ENCODE measurements around the gene SYS1. TPM values are rescaled to one million over a fixed set of nuclear protein-coding genes. Genes with fewer than 3 reads are reported as not detected.

The SYS1 gene
- total RNA-seq, result 10 to 100 TPM; 16.2 to 21.3 TPM

DNA sequence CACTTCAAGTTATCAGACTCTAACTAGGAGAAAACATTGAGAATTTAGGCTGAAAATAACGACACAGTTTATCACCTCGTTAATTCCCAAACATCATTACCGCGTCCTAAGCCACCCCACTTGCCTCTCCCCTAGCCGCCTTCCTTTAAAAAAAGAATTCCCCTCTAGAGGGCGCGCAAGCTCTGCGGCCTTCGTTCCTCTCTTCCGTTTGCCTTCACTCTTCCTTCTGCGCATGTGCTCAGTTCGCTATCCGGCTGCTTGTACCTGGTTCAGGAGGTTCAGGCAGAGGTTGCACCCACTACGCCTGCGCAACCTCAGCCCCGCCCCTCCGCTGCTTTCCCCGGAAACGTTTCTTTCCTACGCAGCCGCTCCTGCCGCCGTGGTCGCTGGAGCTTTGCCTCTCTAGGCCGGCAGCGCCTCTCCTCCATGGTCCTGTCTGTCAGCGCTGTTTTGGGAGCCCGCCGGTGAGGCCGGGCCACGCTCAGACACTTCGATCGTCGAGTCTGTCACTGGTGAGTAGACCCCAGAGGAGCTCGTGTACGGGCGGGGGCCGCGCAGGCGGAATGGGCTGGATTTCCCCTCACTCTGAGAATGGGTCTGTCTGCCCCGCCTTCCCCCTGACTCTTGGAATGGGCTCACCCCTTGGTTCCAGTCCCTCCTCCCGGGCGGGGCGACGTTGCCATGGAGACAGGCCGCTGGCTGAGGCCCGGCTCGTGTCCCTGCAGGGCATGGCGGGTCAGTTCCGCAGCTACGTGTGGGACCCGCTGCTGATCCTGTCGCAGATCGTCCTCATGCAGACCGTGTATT, at the start of gene SYS1:
TSS of gene SYS1 (plus strand) at position 353 of the 807 bp plus-strand sequence. CDS start at position 729, 376 bp downstream.

DNA sequence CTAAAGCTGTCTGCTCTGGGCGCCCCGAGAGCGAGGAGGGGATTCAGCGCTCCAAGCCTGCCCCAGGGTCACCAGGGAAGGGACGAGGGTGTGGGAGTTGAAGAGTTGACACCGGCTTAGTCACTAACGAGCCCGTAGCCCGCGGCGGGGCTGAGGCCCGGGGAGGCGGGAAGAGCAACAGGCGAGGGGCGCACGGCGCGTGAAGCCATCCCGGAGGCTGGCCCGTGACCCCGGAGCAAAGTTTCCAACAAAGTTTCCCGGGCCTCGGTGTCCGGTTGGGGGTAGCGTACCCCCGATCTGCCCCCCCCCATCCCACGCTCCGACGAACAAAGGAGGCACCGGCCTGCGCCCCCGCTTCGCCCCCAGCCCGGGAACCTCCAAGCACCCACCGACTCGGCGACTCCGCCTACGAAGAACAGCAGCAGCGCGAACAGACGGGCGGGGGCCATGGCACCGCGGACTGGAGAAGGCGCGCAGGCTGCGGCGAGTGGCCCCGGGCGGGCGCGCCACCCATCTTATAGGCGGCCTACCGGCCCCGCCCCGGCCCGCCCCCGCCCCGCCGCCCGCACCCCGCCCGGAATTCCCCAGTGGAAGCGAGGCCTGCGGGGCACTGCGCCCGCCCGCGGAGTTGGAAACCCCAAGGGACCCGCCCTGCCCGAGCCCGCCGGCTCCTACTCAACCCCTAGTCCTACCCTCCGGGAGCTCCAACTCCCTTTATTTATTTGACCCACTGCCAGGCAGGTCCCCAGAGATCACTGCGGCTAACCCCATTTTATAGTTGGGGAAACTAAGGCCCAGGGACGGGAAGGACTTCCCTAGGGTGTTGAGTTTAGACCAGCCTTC, 14.8 kb upstream of the SYS1 start, which contains the start of gene SDC4:
TSS of gene SDC4 (minus strand) at position 489 of the 843 bp plus-strand sequence. CDS start at position 449, 40 bp downstream.

DNA sequence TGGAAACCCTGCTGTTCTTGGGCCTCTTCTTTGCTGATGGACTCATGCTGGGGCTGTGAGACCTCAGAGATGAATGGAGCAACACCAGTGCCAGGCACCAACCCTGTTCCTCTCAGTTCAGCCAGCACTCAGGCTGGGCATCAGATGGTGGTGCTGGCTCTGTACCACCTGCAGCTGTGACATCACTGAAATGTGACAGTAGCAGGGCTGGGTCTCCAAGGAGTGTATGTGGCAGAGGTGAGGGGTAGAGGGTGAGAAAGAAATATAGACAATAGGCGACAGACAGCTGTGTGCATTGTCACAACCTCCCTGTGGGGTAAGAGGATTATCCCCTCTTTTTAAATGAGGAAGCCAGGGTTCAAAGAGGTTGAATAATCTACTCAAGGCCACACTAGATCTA, 15.2 kb downstream of the SYS1 start, which contains the start of gene TP53TG5:
TSS of gene TP53TG5 (minus strand) at position 135 of the 400 bp plus-strand sequence. CDS start at position 46, 89 bp downstream.

DNA sequence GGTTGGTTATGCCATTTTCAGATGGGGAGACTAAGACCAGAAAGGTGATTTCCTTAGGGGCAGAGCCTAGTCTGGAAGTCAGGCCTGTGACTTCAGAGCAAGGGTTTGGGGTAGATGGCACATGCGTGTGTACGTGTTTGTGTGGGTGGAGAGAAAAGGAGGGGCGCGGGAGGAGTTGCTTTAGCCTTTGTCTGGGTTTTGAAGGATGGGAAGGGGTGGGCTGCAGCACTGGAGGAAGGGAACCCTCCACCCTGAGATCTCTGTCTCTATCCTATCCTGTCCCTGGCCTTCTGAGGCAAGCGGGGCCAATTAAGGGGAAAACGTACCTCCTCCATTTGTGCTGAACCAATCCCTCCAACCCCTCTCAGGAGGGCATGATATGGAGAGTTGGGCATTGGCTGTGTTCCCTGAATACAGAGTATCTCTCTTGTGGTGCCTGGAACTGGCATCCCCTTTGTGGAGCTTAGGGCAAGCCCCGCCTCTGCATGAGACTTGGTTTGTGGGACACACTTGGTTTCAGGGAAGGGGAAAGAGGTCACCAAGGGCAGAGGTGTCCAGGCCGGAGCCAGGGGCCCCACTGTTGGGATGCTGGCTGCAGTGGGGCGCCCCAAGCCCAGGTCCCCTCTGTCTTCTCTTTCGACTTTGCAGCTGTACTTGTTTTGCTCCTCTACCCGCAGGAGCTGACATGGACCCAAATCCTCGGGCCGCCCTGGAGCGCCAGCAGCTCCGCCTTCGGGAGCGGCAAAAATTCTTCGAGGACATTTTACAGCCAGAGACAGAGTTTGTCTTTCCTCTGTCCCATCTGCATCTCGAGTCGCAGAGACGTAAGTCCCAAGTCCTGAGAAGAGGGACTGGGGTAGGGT, 45.1 kb downstream of the SYS1 start, which contains the start of gene DBNDD2:
TSS of gene DBNDD2 (plus strand) at position 507 of the 863 bp plus-strand sequence. CDS start at position 686, 179 bp downstream.

DNA sequence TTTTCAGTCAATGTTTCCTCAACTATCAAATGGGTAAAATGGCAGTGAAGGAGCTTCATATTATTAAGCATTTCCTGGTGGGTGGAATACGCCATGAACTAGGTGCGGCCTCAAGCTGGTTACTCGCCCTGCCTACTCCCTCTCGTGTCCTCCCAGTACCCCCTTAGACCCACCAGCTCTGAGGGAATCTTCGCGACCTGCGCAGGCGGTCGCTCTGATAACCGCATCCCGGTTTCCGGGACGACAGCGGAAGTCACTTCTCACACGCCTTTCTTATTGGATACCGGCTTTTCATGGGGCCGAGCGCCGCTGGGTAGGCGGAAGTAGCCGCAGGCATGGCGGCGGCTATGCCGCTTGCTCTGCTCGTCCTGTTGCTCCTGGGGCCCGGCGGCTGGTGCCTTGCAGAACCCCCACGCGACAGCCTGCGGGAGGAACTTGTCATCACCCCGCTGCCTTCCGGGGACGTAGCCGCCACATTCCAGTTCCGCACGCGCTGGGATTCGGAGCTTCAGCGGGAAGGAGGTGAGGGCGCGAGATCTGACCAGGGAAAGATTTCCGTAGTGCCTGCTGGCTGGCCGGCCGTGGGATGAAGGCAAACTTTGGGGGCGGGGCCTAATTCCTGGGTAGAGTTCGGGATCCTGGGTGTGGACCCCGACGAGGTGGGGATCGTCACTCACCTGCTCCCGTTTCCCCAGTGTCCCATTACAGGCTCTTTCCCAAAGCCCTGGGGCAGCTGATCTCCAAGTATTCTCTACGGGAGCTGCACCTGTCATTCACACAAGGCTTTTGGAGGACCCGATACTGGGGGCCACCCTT, 53.1 kb downstream of the SYS1 start, which contains the start of gene PIGT:
TSS of gene PIGT (plus strand) at position 320 of the 816 bp plus-strand sequence. CDS start at position 336, 16 bp downstream.

Other genes starting within 250 kb of the SYS1 start
- gene WFDC5, start 248.0 kb upstream of the SYS1 start, total RNA-seq, result not detected
- not detected for gene WFDC12, start 238.7 kb upstream of the SYS1 start, total RNA-seq
- under 1 TPM in 1 of 2 donors, not detected in 1; 0.69 TPM for gene PI3, start 188.3 kb upstream of the SYS1 start, total RNA-seq
- gene SEMG1, start 156.1 kb upstream of the SYS1 start, total RNA-seq, result not detected
- gene SEMG2, start 141.8 kb upstream of the SYS1 start, total RNA-seq, result not detected
- gene SLPI, start 108.6 kb upstream of the SYS1 start, total RNA-seq, result not detected
- not detected for gene RBPJL, start 56.3 kb upstream of the SYS1 start, total RNA-seq
- not detected for gene MATN4, start 54.9 kb upstream of the SYS1 start, total RNA-seq
- 1 to 10 TPM; 7.2 to 8.0 TPM for gene SDC4, start 14.7 kb upstream of the SYS1 start, total RNA-seq
- not detected for gene TP53TG5, start 15.2 kb downstream of the SYS1 start, total RNA-seq
- 10 to 100 TPM in 1 of 2 donors, under 1 TPM in 1; 0.69 to 11.0 TPM for gene DBNDD2, start 45.1 kb downstream of the SYS1 start, total RNA-seq
- 10 to 100 TPM; 39.9 to 46.3 TPM for gene PIGT, start 53.0 kb downstream of the SYS1 start, total RNA-seq
- not detected for gene WFDC2, start 106.6 kb downstream of the SYS1 start, total RNA-seq
- gene SPINT3, start 152.5 kb downstream of the SYS1 start, total RNA-seq, result not detected
- gene WFDC6, start 176.3 kb downstream of the SYS1 start, total RNA-seq, result not detected
- not detected for gene EPPIN, start 184.2 kb downstream of the SYS1 start, total RNA-seq
- not detected for gene WFDC8, start 216.1 kb downstream of the SYS1 start, total RNA-seq